CD4-positive, alpha-beta T cell treated with Interferon gamma for 1 hour (primary cell): Measurements from ENCODE around the gene MROH9.
"Not testable (repeated sequence)": the region's sequence is repeated elsewhere in the genome, so short reads cannot be mapped to it uniquely, and the experiment has no call there.

Experiments used
- DNase-seq: peaks from one replicate; pipeline ENCODE4 v3.0.0-alpha.2; 2020

Gene MROH9

GRCh38 chr1:170935231-170935630 is at the start of gene MROH9:
TSS of gene MROH9 (plus strand) at chr1:170935534. CDS start at chr1:170945557, 10,023 bp downstream.
- DNase-seq: no peak

GRCh38 chr1:170885551-170885950 is 49.8 kb upstream of the MROH9 start:
- DNase-seq: no peak

GRCh38 chr1:170886460-170886859 is 48.9 kb upstream of the MROH9 start:
- no peak for DNase-seq

- no peak for DNase-seq
Measured at GRCh38 chr1:170887726-170888125, 47.6 kb upstream of the MROH9 start.

GRCh38 chr1:170891872-170892271 is 43.5 kb upstream of the MROH9 start:
- no peak for DNase-seq

- DNase-seq: no peak
Measured at GRCh38 chr1:170893655-170894297, 41.6 kb upstream of the MROH9 start.

GRCh38 chr1:170903961-170904360 is 31.4 kb upstream of the MROH9 start:
- no peak for DNase-seq

GRCh38 chr1:170908942-170909341 is 26.4 kb upstream of the MROH9 start:
- DNase-seq: no peak

GRCh38 chr1:170910273-170910672 is 25.1 kb upstream of the MROH9 start:
- DNase-seq: no peak

GRCh38 chr1:170917373-170917772 is 18.0 kb upstream of the MROH9 start:
- no peak for DNase-seq

- DNase-seq: not testable (repeated sequence)
Measured at GRCh38 chr1:170924656-170925055, 10.7 kb upstream of the MROH9 start.

- DNase-seq: no peak
Measured at GRCh38 chr1:170927955-170928840, 7.1 kb upstream of the MROH9 start.

- DNase-seq: no peak
Measured at GRCh38 chr1:170929412-170929834, 5.9 kb upstream of the MROH9 start.

GRCh38 chr1:170929835-170930554 is 5.3 kb upstream of the MROH9 start:
- DNase-seq: no peak

GRCh38 chr1:170931650-170932049 is 3.7 kb upstream of the MROH9 start:
- no peak for DNase-seq

- DNase-seq: no peak
Measured at GRCh38 chr1:170932236-170932635, 3.1 kb upstream of the MROH9 start.

- DNase-seq: no peak
Measured at GRCh38 chr1:170938281-170938680, 2.9 kb downstream of the MROH9 start.

- no peak for DNase-seq
Measured at GRCh38 chr1:170939476-170939875, 4.1 kb downstream of the MROH9 start.

- not testable (repeated sequence) for DNase-seq
Measured at GRCh38 chr1:170951744-170952143, 16.4 kb downstream of the MROH9 start.

- DNase-seq: no peak
Measured at GRCh38 chr1:170959385-170959784, 24.1 kb downstream of the MROH9 start.

GRCh38 chr1:170964506-170964905 is 29.2 kb downstream of the MROH9 start:
- DNase-seq: no peak

GRCh38 chr1:170967042-170967910 is 31.9 kb downstream of the MROH9 start:
- DNase-seq: no peak

GRCh38 chr1:170970256-170970655 is 34.9 kb downstream of the MROH9 start:
- no peak for DNase-seq
